ENCODE measurements around the gene FOXP4. TPM values are rescaled to one million over a fixed set of nuclear protein-coding genes. Genes with fewer than 3 reads are reported as not detected.

Gene FOXP4
- total and polyA plus RNA-seq, 7 donors, result 4.1 to 19.5 (median 12.7) TPM

- H3K27ac ChIP-seq, result peak overlapping the region; percentile 73 to 91 (median 76)
- no peaks in the 10 kb centered on the region for H3K9me3 ChIP-seq
- no peaks in the 10 kb centered on the region for H3K27me3 ChIP-seq
- peak; percentile 95 for DNase-seq
- peaks cover 0 to 51% (median 33%) of the 10 kb centered on the region in 4 donors for H3K4me1 ChIP-seq
- no peak for TF ChIP-seq POLR2A (IDR thresholded peaks at IDR 0.05)
- peak; percentile 13 to 71 (median 59) for TF ChIP-seq POLR2AphosphoS5 (IDR thresholded peaks at IDR 0.05)
- WGBS, 2 donors, result 6 to 7% methylated on average over 57 of the region's 57 CpGs
- intact Hi-C loops (cut with DNase I), result loop anchor here (1.0 to 5.0 kb wide), 3 partner anchors 41 to 55 kb away; partner anchors contain the start of gene FOXP4
- peak overlapping the region; percentile 14 to 49 (median 38) for H3K4me3 ChIP-seq
- no peaks in the 10 kb centered on the region for H3K36me3 ChIP-seq
Measured at GRCh38 chr6:41505122-41506049, 40.8 kb upstream of the FOXP4 start.

GRCh38 chr6:41508479-41508878 lies 37.7 kb upstream of the FOXP4 start:
- H3K27me3 ChIP-seq, result no peaks in the 10 kb centered on the region
- H3K4me3 ChIP-seq, result no peak overlapping the region
- 93 to 95% methylated on average over 6 of the region's 6 CpGs for WGBS, 2 donors
- DNase-seq, result no peak
- peaks cover 0 to 42% (median 27%) of the 10 kb centered on the region in 4 donors for H3K4me1 ChIP-seq
- H3K9me3 ChIP-seq, result no peaks in the 10 kb centered on the region
- no peak for TF ChIP-seq CTCF (IDR thresholded peaks at IDR 0.05)
- TF ChIP-seq EP300 (IDR thresholded peaks at IDR 0.05), result no peak
- no peak for TF ChIP-seq POLR2A (IDR thresholded peaks at IDR 0.05)
- H3K36me3 ChIP-seq, result no peaks in the 10 kb centered on the region
- intact Hi-C loops (cut with DNase I), result loop anchor here (5.0 kb wide), 1 partner anchor 46 kb away; no protein-coding TSS in a partner anchor
- no peak overlapping the region for H3K27ac ChIP-seq

- H3K27ac ChIP-seq, result no peak overlapping the region
- WGBS, 2 donors, result 72 to 77% methylated on average over 5 of the region's 5 CpGs
- intact Hi-C loops (cut with DNase I), result loop anchor here (5.0 kb wide), 1 partner anchor 47 kb away; no protein-coding TSS in a partner anchor
Measured at GRCh38 chr6:41509580-41509979, 36.6 kb upstream of the FOXP4 start.

GRCh38 chr6:41511443-41512060 lies 34.6 kb upstream of the FOXP4 start:
- H3K36me3 ChIP-seq, result no peaks in the 10 kb centered on the region
- TF ChIP-seq POLR2A (IDR thresholded peaks at IDR 0.05), result no peak
- TF ChIP-seq EP300 (IDR thresholded peaks at IDR 0.05), result no peak
- TF ChIP-seq CTCF (IDR thresholded peaks at IDR 0.05), result no peak
- no peak for TF ChIP-seq POLR2AphosphoS5 (IDR thresholded peaks at IDR 0.05)
- H3K9me3 ChIP-seq, result no peaks in the 10 kb centered on the region
- H3K27me3 ChIP-seq, result no peaks in the 10 kb centered on the region
- no peak for DNase-seq
- intact Hi-C loops (cut with DNase I), result no loop called here
- no peak overlapping the region for H3K4me3 ChIP-seq
- 93 to 94% methylated on average over 7 of the region's 7 CpGs for WGBS, 2 donors
- no peak overlapping the region for H3K27ac ChIP-seq
- peaks cover 0 to 13% (median 6%) of the 10 kb centered on the region in 4 donors for H3K4me1 ChIP-seq

More at GRCh38 chr6:41509580-41509979, 36.6 kb upstream of the FOXP4 start:
- peaks cover 0 to 32% (median 20%) of the 10 kb centered on the region in 4 donors for H3K4me1 ChIP-seq
- no peaks in the 10 kb centered on the region for H3K9me3 ChIP-seq
- H3K4me3 ChIP-seq, result no peak overlapping the region
- TF ChIP-seq CTCF (IDR thresholded peaks at IDR 0.05) (no peak), POLR2AphosphoS5 (IDR thresholded peaks at IDR 0.05) (no peak), EP300 (IDR thresholded peaks at IDR 0.05) (no peak), POLR2A (IDR thresholded peaks at IDR 0.05) (no peak)
- no peak for DNase-seq
- H3K27me3 ChIP-seq, result no peaks in the 10 kb centered on the region
- no peaks in the 10 kb centered on the region for H3K36me3 ChIP-seq

- Histone ChIP-seq H3K27ac (no peak overlapping the region), H3K4me1 (peaks cover 0 to 12% (median 5%) of the 10 kb centered on the region in 4 donors), H3K36me3 (no peaks in the 10 kb centered on the region), H3K4me3 (no peak overlapping the region), H3K9me3 (no peaks in the 10 kb centered on the region), H3K27me3 (no peaks in the 10 kb centered on the region)
- 93 to 95% methylated on average over 6 of the region's 6 CpGs for WGBS, 2 donors
- intact Hi-C loops (cut with DNase I), result no loop called here
- TF ChIP-seq POLR2A (IDR thresholded peaks at IDR 0.05) (no peak), POLR2AphosphoS5 (IDR thresholded peaks at IDR 0.05) (no peak), EP300 (IDR thresholded peaks at IDR 0.05) (no peak)
- no peak for DNase-seq
Measured at GRCh38 chr6:41512146-41512701, 34.0 kb upstream of the FOXP4 start.

Data from sigmoid colon (tissue), 7 donors.